ENCODE results near the gene TPI1. TPM values are rescaled to one million over a fixed set of nuclear protein-coding genes. Genes with fewer than 3 reads are reported as not detected.

Gene TPI1
- total RNA-seq, 1 donor from 2014 or later: 306 TPM

GRCh38 chr12:6828781-6829535 lies 38.4 kb upstream of the TPI1 start:
- Mint-ChIP-seq H3K4me3 (peak overlapping the region; percentile 86), H3K36me3 (ENCODE audit: low read depth) (no peaks in the 10 kb centered on the region), H3K27me3 (peaks cover 58% of the 10 kb centered on the region), H3K4me1 (peaks cover 16% of the 10 kb centered on the region), H3K27ac (no peak overlapping the region), H3K9me3 (no peaks in the 10 kb centered on the region)
- POLR2A ChIA-PET: interaction anchor here (0.8 to 1.7 kb wide), 4 partner anchors 23 to 77 kb away, joined by 3 to 7 read pairs (median 4); partner anchors contain the start of genes CDCA3, MLF2, TPI1 and USP5
- CTCF ChIA-PET: no interaction called here
- TF ChIP-seq CTCF (IDR thresholded peaks at IDR 0.05): no peak
- ATAC-seq (ENCODE audit: low read depth) (peak; percentile 53), DNase-seq (peak; percentile 43)
- intact Hi-C loops (cut with micrococcal nuclease): loop anchor here (2.0 to 5.0 kb wide), 2 partner anchors 22 to 142 kb away; partner anchors contain the start of genes CDCA3 and ZNF384

GRCh38 chr12:6829536-6830220 lies 37.7 kb upstream of the TPI1 start:
- ATAC-seq (ENCODE audit: low read depth): no peak

GRCh38 chr12:6830286-6830890 lies 36.9 kb upstream of the TPI1 start:
- ChIA-PET POLR2A (interaction anchor here (1.2 kb wide), 1 partner anchor 21 kb away, joined by 3 read pairs; the partner anchor contains the start of gene USP5), CTCF (interaction anchor here (1.5 to 1.7 kb wide), 2 partner anchors 10 to 63 kb away, joined by 3 to 5 read pairs; partner anchors contain the start of gene GNB3)
- TF ChIP-seq CTCF (IDR thresholded peaks at IDR 0.05): no peak
- DNase-seq (no peak), ATAC-seq (ENCODE audit: low read depth) (no peak)
- peaks cover 47% of the 10 kb centered on the region for H3K27me3 Mint-ChIP-seq
- H3K36me3 Mint-ChIP-seq (ENCODE audit: low read depth): no peaks in the 10 kb centered on the region
- H3K27ac Mint-ChIP-seq: no peak overlapping the region
- intact Hi-C loops (cut with micrococcal nuclease): no loop called here
- H3K4me1 Mint-ChIP-seq: peaks cover 16% of the 10 kb centered on the region
- no peak overlapping the region for H3K4me3 Mint-ChIP-seq
- no peaks in the 10 kb centered on the region for H3K9me3 Mint-ChIP-seq

More at GRCh38 chr12:6829536-6830220, 37.7 kb upstream of the TPI1 start:
- Mint-ChIP-seq H3K27me3 (peaks cover 54% of the 10 kb centered on the region), H3K9me3 (no peaks in the 10 kb centered on the region), H3K4me3 (peak overlapping the region; percentile 86), H3K4me1 (peaks cover 16% of the 10 kb centered on the region), H3K27ac (no peak overlapping the region), H3K36me3 (ENCODE audit: low read depth) (no peaks in the 10 kb centered on the region)
- ChIA-PET POLR2A (interaction anchor here (0.8 to 1.7 kb wide), 4 partner anchors 22 to 78 kb away, joined by 3 to 7 read pairs (median 4); partner anchors contain the start of genes CDCA3, MLF2 and USP5), CTCF (interaction anchor here (1.5 kb wide), 1 partner anchor 63 kb away, joined by 3 read pairs; no protein-coding TSS in a partner anchor)
- intact Hi-C loops (cut with micrococcal nuclease): loop anchor here (2.0 to 5.0 kb wide), 2 partner anchors 21 to 142 kb away; partner anchors contain the start of genes CDCA3 and ZNF384
- DNase-seq: no peak
- TF ChIP-seq CTCF (IDR thresholded peaks at IDR 0.05): no peak

DNA sequence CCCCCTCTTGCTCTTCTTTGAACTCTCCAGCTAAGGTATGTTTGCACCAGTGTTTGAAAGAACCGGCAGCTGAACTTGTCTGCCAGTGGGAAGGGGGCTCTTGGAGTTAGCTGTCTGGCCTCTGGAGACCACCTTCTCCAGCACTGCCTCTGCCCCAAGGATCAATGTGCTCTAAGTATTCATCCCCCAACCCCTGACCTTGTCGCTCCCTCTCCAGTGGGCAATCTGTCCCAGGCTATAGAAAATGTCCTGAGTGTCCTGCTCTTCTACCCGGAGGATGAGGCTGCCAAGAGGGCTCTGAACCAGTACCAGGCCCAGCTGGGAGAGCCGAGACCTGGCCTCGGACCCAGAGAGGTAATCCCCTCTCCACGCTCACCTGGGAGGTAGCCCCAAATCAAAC lies 36.3 kb upstream of the TPI1 start:
- Mint-ChIP-seq H3K36me3 (ENCODE audit: low read depth) (no peaks in the 10 kb centered on the region), H3K27ac (no peak overlapping the region), H3K27me3 (peaks cover 41% of the 10 kb centered on the region), H3K9me3 (no peaks in the 10 kb centered on the region), H3K4me3 (no peak overlapping the region), H3K4me1 (peaks cover 16% of the 10 kb centered on the region)
- ATAC-seq (ENCODE audit: low read depth) (no peak), DNase-seq (no peak)
- ChIA-PET CTCF (interaction anchor here (1.5 to 1.7 kb wide), 2 partner anchors 9 to 64 kb away, joined by 3 to 5 read pairs; partner anchors contain the start of gene GNB3), POLR2A (interaction anchor here (1.2 to 2.0 kb wide), 2 partner anchors 21 to 77 kb away, joined by 3 to 6 read pairs; partner anchors contain the start of genes MLF2 and USP5)
- intact Hi-C loops (cut with micrococcal nuclease): no loop called here
- no peak for TF ChIP-seq CTCF (IDR thresholded peaks at IDR 0.05)
